Measurements from ENCODE around the gene TMEM164. TPM values are rescaled to one million over a fixed set of nuclear protein-coding genes. Genes with fewer than 3 reads are reported as not detected.

TMEM164 gene
- total and polyA plus RNA-seq, 12 donors, result 8.7 to 32.2 (median 24.8) TPM

- no peak overlapping the region for H3K4me3 ChIP-seq
- intact Hi-C loops (cut with DNase I), result no loop called here
- no peaks in the 10 kb centered on the region for H3K9me3 ChIP-seq (replicated peaks in 1 of 3)
- 82 to 87% (median 84%) methylated on average over 6 of the region's 6 CpGs for WGBS, 4 donors
- DNase-seq, result peak in 1 of 7 donors; percentile 11
- no peak overlapping the region for H3K27ac ChIP-seq
- no peaks in the 10 kb centered on the region for H3K36me3 ChIP-seq (replicated peaks in 1 of 2)
- TF ChIP-seq POLR2A (IDR thresholded peaks at IDR 0.05), result no peak
- TF ChIP-seq, protein P1, sequence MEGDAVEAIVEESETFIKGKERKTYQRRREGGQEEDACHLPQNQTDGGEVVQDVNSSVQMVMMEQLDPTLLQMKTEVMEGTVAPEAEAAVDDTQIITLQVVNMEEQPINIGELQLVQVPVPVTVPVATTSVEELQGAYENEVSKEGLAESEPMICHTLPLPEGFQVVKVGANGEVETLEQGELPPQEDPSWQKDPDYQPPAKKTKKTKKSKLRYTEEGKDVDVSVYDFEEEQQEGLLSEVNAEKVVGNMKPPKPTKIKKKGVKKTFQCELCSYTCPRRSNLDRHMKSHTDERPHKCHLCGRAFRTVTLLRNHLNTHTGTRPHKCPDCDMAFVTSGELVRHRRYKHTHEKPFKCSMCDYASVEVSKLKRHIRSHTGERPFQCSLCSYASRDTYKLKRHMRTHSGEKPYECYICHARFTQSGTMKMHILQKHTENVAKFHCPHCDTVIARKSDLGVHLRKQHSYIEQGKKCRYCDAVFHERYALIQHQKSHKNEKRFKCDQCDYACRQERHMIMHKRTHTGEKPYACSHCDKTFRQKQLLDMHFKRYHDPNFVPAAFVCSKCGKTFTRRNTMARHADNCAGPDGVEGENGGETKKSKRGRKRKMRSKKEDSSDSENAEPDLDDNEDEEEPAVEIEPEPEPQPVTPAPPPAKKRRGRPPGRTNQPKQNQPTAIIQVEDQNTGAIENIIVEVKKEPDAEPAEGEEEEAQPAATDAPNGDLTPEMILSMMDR (IDR thresholded peaks at IDR 0.05), result no peak
- no peaks in the 10 kb centered on the region for H3K27me3 ChIP-seq
- H3K4me1 ChIP-seq (replicated peaks in 1 of 2), result peaks cover 0 to 5% of the 10 kb centered on the region in 2 donors
Observed at GRCh38 chrX:110089656-110090403, 86.9 kb downstream of the TMEM164 start.

GRCh38 chrX:110097920-110098319 lies 95.0 kb downstream of the TMEM164 start:
- intact Hi-C loops (cut with DNase I), result no loop called here

DNA sequence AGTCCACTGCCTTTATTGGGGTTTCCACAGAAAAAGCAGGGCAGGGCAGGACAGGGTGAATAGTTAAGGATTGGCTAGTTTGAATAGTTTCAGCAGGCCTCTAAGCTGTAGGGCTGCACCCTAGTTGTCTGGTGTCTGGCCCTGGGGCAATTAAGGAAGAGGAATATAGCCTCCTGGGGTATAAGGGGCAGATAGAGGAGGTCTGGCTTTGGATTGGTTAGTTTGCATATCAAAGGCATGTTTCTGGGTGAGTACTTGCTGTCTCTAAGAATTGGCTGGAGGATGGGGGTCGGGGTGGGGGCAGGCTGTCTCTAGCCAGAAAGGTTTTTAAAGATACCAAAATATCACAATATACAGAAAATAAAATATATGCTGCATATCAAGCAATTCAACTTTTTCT lies 100.4 kb downstream of the TMEM164 start:
- Histone ChIP-seq H3K27me3 (no peaks in the 10 kb centered on the region), H3K36me3 (replicated peaks in 1 of 2) (no peaks in the 10 kb centered on the region), H3K9me3 (replicated peaks in 1 of 3) (no peaks in the 10 kb centered on the region), H3K4me3 (no peak overlapping the region), H3K4me1 (replicated peaks in 1 of 2) (no peaks in the 10 kb centered on the region), H3K27ac (no peak overlapping the region)
- TF ChIP-seq, protein P1 (IDR thresholded peaks at IDR 0.05), result no peak
- TF ChIP-seq POLR2A (IDR thresholded peaks at IDR 0.05), result no peak
- DNase-seq, result no peak
- 56 to 82% (median 73%) methylated on average over 1 of the region's 1 CpG; no CpG with 5 or more reads in 1 of the 4 donors for WGBS, 4 donors
- intact Hi-C loops (cut with DNase I), result no loop called here

More at GRCh38 chrX:110097920-110098319, 95.0 kb downstream of the TMEM164 start:
- no peaks in the 10 kb centered on the region for H3K9me3 ChIP-seq (replicated peaks in 1 of 3)
- no peak overlapping the region for H3K27ac ChIP-seq
- no peaks in the 10 kb centered on the region for H3K4me1 ChIP-seq (replicated peaks in 1 of 2)
- no peak for DNase-seq
- H3K4me3 ChIP-seq, result no peak overlapping the region
- H3K27me3 ChIP-seq, result no peaks in the 10 kb centered on the region
- TF ChIP-seq, protein P1 (IDR thresholded peaks at IDR 0.05), result no peak
- TF ChIP-seq POLR2A (IDR thresholded peaks at IDR 0.05), result no peak
- H3K36me3 ChIP-seq (replicated peaks in 1 of 2), result no peaks in the 10 kb centered on the region

GRCh38 chrX:110104078-110104477 lies 101.2 kb downstream of the TMEM164 start:
- DNase-seq, result no peak
- no peaks in the 10 kb centered on the region for H3K36me3 ChIP-seq (replicated peaks in 1 of 2)
- H3K9me3 ChIP-seq (replicated peaks in 1 of 3), result no peaks in the 10 kb centered on the region
- no peak overlapping the region for H3K4me3 ChIP-seq
- no peaks in the 10 kb centered on the region for H3K27me3 ChIP-seq
- no peak for TF ChIP-seq POLR2A (IDR thresholded peaks at IDR 0.05)
- TF ChIP-seq, protein P1 (IDR thresholded peaks at IDR 0.05), result no peak
- no peak overlapping the region for H3K27ac ChIP-seq
- H3K4me1 ChIP-seq (replicated peaks in 1 of 2), result no peaks in the 10 kb centered on the region
- intact Hi-C loops (cut with DNase I), result no loop called here
- 77 to 98% (median 90%) methylated on average over 3 of the region's 3 CpGs for WGBS, 4 donors

Data from adrenal gland (tissue), 12 donors.